DND-41 (cell line): Measurements from ENCODE around the gene YWHAG.
"Not testable (repeated sequence)": the region's sequence is repeated elsewhere in the genome, so short reads cannot be mapped to it uniquely, and the experiment has no call there.

ENCODE experiments used
- ATAC-seq: fragments of 200-7000 bp; cut with Tn5 transposase; 3 replicates; pipeline ENCODE4 v1.9.1; 2021; ENCODE audit warnings: low read depth; ENCODE audit not compliant: insufficient read depth
- DNase-seq: peaks from one replicate; pipeline ENCODE4 v3.0.0-alpha.2; 2020
- H2AFZ ChIP-seq: 2 replicates; pipeline ENCODE4 v1.6.0; 2012; ENCODE audit warnings: low read depth, low read length
- H3K27ac ChIP-seq: 2 replicates; pipeline ENCODE4 v1.5.1; 2012; ENCODE audit warnings: low read length, inconsistent platforms
- H3K27me3 ChIP-seq: fragments of 200-600 bp; sonication (generic); 2 replicates; pipeline ENCODE4 v1.6.0; 2012; ENCODE audit warnings: low read length, mild to moderate bottlenecking, inconsistent platforms; ENCODE audit not compliant: insufficient read depth, poor library complexity
- H3K36me3 ChIP-seq: 2 replicates; pipeline ENCODE4 v1.5.1; 2012; ENCODE audit warnings: low read length, inconsistent platforms; ENCODE audit not compliant: insufficient read depth
- H3K4me1 ChIP-seq: 2 replicates; pipeline ENCODE4 v1.5.1; 2012; ENCODE audit warnings: mild to moderate bottlenecking, low read length; ENCODE audit not compliant: insufficient read depth
- H3K4me2 ChIP-seq: 2 replicates; pipeline ENCODE4 v1.6.0; 2012; ENCODE audit warnings: mild to moderate bottlenecking, moderate library complexity, low read length, inconsistent platforms; ENCODE audit not compliant: insufficient read depth
- H3K4me3 ChIP-seq, 2 experiments: fragments of 200-600 bp in 1 of 2; shearing (Covaris generic) in 1 of 2; 2 replicates each; pipeline ENCODE4 v1.5.1; 2012 to 2016; ENCODE audit warnings: inconsistent platforms in 2 of 2, low read length in 2 of 2, mild to moderate bottlenecking in 2 of 2, low read depth in 1 of 2, moderate library complexity in 1 of 2
- H3K79me2 ChIP-seq: 2 replicates; pipeline ENCODE4 v1.6.0; 2012; ENCODE audit warnings: low read length, inconsistent platforms; ENCODE audit not compliant: insufficient read depth
- H3K9ac ChIP-seq: 2 replicates; pipeline ENCODE4 v1.6.0; 2012; ENCODE audit warnings: low read depth, mild to moderate bottlenecking, inconsistent platforms, low read length, moderate library complexity
- H3K9me3 ChIP-seq: 2 replicates; pipeline ENCODE4 v1.5.1; 2012; ENCODE audit warnings: low read length, moderate library complexity, mild to moderate bottlenecking, inconsistent platforms; ENCODE audit not compliant: insufficient read depth, severe bottlenecking
- H4K20me1 ChIP-seq: 2 replicates; pipeline ENCODE4 v1.6.0; 2012; ENCODE audit warnings: low read length; ENCODE audit not compliant: insufficient read depth
- EZH2 ChIP-seq: IDR thresholded peaks from 3 replicates; pipeline ENCODE4 v1.6.1; 2012; ENCODE audit warnings: borderline replicate concordance, low read depth, mild to moderate bottlenecking, moderate library complexity, low read length, inconsistent platforms; ENCODE audit not compliant: severe bottlenecking
- TF ChIP-seq, protein P1 (sequence below): IDR thresholded peaks from 2 replicates; pipeline ENCODE4 v1.5.1; 2012; ENCODE audit warnings: borderline replicate concordance, low read length, moderate library complexity, mild to moderate bottlenecking; ENCODE audit not compliant: poor library complexity, severe bottlenecking; ENCODE audit errors: extremely low read depth

YWHAG gene

DNA sequence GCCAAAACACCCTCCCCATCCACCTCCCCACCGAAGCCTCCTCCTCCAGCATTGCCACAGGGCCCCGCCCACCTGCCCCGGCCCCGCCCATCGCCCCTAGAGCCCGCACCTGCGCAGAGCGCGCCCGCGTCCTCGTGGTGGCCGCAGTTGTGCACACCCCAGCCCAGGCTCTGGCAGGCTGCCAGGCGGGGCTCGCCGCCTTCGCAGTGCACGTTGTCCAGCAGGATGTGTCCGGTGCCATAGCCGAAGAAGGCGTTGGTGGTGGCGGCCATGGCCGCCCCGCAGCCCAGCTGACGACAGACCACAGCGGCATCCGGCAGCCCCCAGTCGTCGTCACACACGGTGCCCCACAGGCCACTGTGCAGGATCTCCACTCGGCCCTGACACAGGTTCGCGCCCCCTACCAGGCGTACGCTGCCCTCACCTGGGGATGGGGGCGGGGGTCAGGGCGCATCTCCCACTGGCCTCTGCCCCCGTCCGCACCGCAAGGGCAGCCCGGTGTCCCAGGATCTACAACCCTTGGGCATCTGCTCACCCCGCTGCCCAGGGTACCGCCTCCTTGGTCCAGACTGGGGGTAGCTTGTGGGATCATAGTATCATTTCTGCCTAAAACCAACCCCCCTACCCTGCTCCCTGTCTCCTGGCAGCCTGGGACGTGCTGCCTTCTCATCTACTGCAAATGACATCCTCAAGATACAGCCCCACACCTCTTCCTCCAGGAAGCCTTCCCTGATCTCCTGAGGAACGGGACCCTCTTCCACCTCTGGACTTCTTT is 38.8 kb upstream of the YWHAG start:
- Histone ChIP-seq H3K27me3 (no peaks in the 10 kb centered on the region), H3K27ac (no peak overlapping the region), H3K4me2 (no peak overlapping the region), H4K20me1 (no peaks in the 10 kb centered on the region), H3K9me3 (no peaks in the 10 kb centered on the region), H3K36me3 (no peaks in the 10 kb centered on the region), H3K4me1 (peaks cover 13% of the 10 kb centered on the region), H3K4me3 (no peak overlapping the region), H3K79me2 (no peaks in the 10 kb centered on the region), H2AFZ (no peak overlapping the region), H3K9ac (no peak overlapping the region)
- ATAC-seq (no peak), DNase-seq (no peak)
- no peak for TF ChIP-seq EZH2
- TF ChIP-seq, protein P1, sequence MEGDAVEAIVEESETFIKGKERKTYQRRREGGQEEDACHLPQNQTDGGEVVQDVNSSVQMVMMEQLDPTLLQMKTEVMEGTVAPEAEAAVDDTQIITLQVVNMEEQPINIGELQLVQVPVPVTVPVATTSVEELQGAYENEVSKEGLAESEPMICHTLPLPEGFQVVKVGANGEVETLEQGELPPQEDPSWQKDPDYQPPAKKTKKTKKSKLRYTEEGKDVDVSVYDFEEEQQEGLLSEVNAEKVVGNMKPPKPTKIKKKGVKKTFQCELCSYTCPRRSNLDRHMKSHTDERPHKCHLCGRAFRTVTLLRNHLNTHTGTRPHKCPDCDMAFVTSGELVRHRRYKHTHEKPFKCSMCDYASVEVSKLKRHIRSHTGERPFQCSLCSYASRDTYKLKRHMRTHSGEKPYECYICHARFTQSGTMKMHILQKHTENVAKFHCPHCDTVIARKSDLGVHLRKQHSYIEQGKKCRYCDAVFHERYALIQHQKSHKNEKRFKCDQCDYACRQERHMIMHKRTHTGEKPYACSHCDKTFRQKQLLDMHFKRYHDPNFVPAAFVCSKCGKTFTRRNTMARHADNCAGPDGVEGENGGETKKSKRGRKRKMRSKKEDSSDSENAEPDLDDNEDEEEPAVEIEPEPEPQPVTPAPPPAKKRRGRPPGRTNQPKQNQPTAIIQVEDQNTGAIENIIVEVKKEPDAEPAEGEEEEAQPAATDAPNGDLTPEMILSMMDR = no peak

DNA sequence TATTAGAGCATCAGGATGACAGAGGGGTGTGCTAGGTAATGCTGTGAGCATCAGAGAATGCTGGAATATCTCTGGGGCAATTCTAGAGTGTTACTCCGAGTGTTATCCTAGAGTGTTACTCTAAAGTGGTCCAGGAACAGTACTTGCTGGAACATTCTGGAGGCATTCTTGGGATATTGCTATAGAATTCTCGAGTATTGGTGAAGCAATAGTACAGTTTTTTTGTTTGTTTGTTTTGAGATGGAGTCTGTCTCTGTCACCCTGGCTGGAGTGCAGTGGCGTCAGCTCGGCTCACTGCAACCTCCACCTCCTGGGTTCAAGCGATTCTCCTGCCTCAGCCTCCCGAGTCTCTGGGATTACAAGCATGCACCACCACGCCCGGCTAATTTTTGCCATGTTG is 38.1 kb upstream of the YWHAG start:
- Histone ChIP-seq H3K4me3 (no peak overlapping the region), H3K4me1 (peaks cover 16% of the 10 kb centered on the region), H4K20me1 (no peaks in the 10 kb centered on the region), H3K27ac (no peak overlapping the region), H3K9ac (no peak overlapping the region), H3K36me3 (no peaks in the 10 kb centered on the region), H3K4me2 (no peak overlapping the region), H3K27me3 (no peaks in the 10 kb centered on the region), H3K79me2 (no peaks in the 10 kb centered on the region), H3K9me3 (no peaks in the 10 kb centered on the region), H2AFZ (no peak overlapping the region)
- DNase-seq (no peak), ATAC-seq (no peak)
- TF ChIP-seq, protein P1 = no peak
- no peak for TF ChIP-seq EZH2

DNA sequence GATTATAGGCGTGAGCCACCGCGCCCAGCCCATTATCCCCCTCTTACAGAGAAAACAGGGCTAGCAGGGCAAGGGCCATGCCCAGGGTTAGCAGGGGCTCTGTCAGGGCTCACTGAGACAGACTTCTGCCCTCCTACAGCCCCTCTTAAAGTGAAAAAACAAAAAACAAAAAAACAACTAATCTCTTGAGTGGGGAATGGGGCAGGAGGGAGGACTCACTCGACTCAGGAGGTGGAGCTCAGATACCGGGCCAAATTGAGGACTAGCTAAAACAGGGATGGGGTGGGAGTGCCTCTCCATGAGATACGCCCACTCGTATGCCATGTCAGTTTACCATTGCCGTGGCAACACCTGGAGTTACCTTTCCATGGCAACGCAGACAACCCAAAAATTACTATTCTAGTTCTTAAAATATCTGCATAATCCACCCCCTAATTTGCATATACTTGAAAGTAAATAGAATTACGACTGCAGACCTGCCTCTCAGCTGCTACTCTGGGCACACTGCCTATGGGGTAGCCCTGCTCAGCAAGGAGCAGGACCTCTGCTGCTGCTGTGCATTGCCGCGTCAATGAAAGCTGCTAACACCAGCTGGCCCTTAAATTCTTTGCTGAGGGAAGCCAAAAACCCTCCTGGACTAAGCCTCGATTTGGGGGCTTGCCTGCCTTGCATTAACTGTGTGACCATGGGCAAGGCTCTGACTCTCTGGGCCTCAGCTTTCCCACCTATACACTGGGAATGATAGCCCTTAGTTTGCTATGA is 37.4 kb upstream of the YWHAG start:
- Histone ChIP-seq H3K4me1 (peaks cover 16% of the 10 kb centered on the region), H4K20me1 (no peaks in the 10 kb centered on the region), H3K9ac (no peak overlapping the region), H3K4me2 (no peak overlapping the region), H3K27ac (no peak overlapping the region), H3K27me3 (no peaks in the 10 kb centered on the region), H3K9me3 (no peaks in the 10 kb centered on the region), H3K36me3 (no peaks in the 10 kb centered on the region), H2AFZ (no peak overlapping the region), H3K79me2 (no peaks in the 10 kb centered on the region), H3K4me3 (no peak overlapping the region)
- TF ChIP-seq, protein P1 = no peak
- TF ChIP-seq EZH2 = no peak
- DNase-seq = no peak
- ATAC-seq = no peak

DNA sequence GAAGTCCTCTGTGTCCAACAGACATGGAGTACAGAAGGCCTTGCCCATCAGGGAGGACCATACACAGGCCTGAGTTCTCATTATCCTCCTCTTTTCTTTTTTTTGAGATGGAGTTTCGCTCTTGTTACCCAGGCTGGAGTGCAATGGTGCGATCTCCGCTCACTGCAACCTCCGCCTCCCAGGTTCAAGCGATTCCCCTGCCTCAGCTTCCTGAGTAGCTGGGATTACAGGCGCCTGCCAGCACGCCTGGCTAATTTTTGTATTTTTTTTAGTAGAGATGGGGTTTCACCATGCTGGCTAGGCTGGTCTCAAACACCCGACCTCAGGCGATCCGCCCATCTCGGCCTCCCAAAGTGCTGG is 36.8 kb upstream of the YWHAG start:
- not testable (repeated sequence) for H3K4me3 ChIP-seq, H4K20me1 ChIP-seq, DNase-seq, H3K9ac ChIP-seq, H3K36me3 ChIP-seq, ATAC-seq, H3K79me2 ChIP-seq, H3K27ac ChIP-seq, H3K27me3 ChIP-seq, H3K4me2 ChIP-seq, H3K9me3 ChIP-seq
- H3K4me1 ChIP-seq = peaks cover 16% of the 10 kb centered on the region
- H2AFZ ChIP-seq = peak overlapping the region; percentile 44; the same call in 1 of the 2 replicates
